Keratinocyte (primary cell): ENCODE measurements around the gene OR4Q2. TPM values are rescaled to one million over a fixed set of nuclear protein-coding genes. Genes with fewer than 3 reads are reported as not detected.

Experiments
- DNase-seq: peaks from one replicate; pipeline ENCODE4 v3.0.0-alpha.2; 2011; ENCODE audit warnings: low read depth, missing footprints, low spot score
- FAIRE-seq: peaks from 2 replicates; lab custom pipeline; 2011; peaks lifted over from hg19 to GRCh38; lab: Jason Lieb, UNC
- H2AFZ ChIP-seq: 2 replicates; pipeline ENCODE4 v1.6.0; 2012; ENCODE audit warnings: low read length, control low read depth, inconsistent platforms; ENCODE audit not compliant: control insufficient read depth
- H3K27ac ChIP-seq: 2 replicates; pipeline ENCODE4 v1.5.1; 2011; ENCODE audit warnings: low read length; ENCODE audit not compliant: control insufficient read depth, insufficient read depth
- H3K27me3 ChIP-seq: 3 replicates; pipeline ENCODE4 v1.6.0; 2011; ENCODE audit warnings: low read length; ENCODE audit not compliant: control insufficient read depth, insufficient read depth; ENCODE audit errors: extremely low read depth
- H3K36me3 ChIP-seq, 2 experiments: 2 replicates in 1 of 2; 3 replicates in 1 of 2; pipeline ENCODE4 v1.5.1; 2011; ENCODE audit warnings: low read length in 2 of 2, mild to moderate bottlenecking in 1 of 2; ENCODE audit not compliant: control insufficient read depth in 2 of 2, insufficient read depth in 2 of 2; ENCODE audit errors: extremely low read depth in 1 of 2
- H3K4me1 ChIP-seq: 3 replicates; pipeline ENCODE4 v1.5.1; 2011; ENCODE audit warnings: low read length; ENCODE audit not compliant: control insufficient read depth, insufficient read depth; ENCODE audit errors: extremely low read depth
- H3K4me2 ChIP-seq: 3 replicates; pipeline ENCODE4 v1.6.0; 2011; ENCODE audit warnings: low read depth, low read length; ENCODE audit not compliant: control insufficient read depth, insufficient read depth; ENCODE audit errors: extremely low read depth
- H3K4me3 ChIP-seq, 3 experiments: fragments of 200-600 bp in 1 of 3; sonication (generic) in 1 of 3; 2 replicates in 2 of 3; 3 replicates in 1 of 3; pipeline ENCODE4 v1.5.1; 2011 to 2016; ENCODE audit warnings: low read length in 3 of 3, mild to moderate bottlenecking in 3 of 3, control low read depth in 2 of 3, inconsistent platforms in 1 of 3, low read depth in 1 of 3, mixed read lengths in 1 of 3, mixed run types in 1 of 3, moderate library complexity in 1 of 3; ENCODE audit not compliant: control insufficient read depth in 2 of 3, insufficient read depth in 2 of 3; ENCODE audit errors: extremely low read depth in 1 of 3
- H3K79me2 ChIP-seq: 2 replicates; pipeline ENCODE4 v1.6.0; 2012; ENCODE audit warnings: low read length; ENCODE audit not compliant: control insufficient read depth, insufficient read depth
- H3K9ac ChIP-seq: 3 replicates; pipeline ENCODE4 v1.6.0; 2011; ENCODE audit warnings: low read length; ENCODE audit not compliant: control insufficient read depth, insufficient read depth; ENCODE audit errors: extremely low read depth
- H3K9me1 ChIP-seq: 3 replicates; pipeline ENCODE4 v1.6.0; 2011; ENCODE audit warnings: low read length; ENCODE audit not compliant: control insufficient read depth, insufficient read depth; ENCODE audit errors: extremely low read depth
- H3K9me3 ChIP-seq: 2 replicates; pipeline ENCODE4 v1.5.1; 2012; ENCODE audit warnings: low read depth, low read length; ENCODE audit not compliant: control insufficient read depth
- H4K20me1 ChIP-seq: 3 replicates; pipeline ENCODE4 v1.6.0; 2011; ENCODE audit warnings: low read length; ENCODE audit not compliant: control insufficient read depth, insufficient read depth; ENCODE audit errors: extremely low read depth
- EZH2 ChIP-seq: IDR thresholded peaks from one replicate; pipeline ENCODE4 v1.6.1; 2012; ENCODE audit warnings: inconsistent platforms, mild to moderate bottlenecking, low read length, moderate library complexity
- dilution Hi-C: fragments of 300-500 bp; cut with MboI; formaldehyde crosslinking; loops from one replicate; pipeline ENCODE4 v1.7.0; 2020; ENCODE audit warnings: low sequenced_read_pairs; ENCODE audit not compliant: extremely low pct_ligation_motif_present
- polyA plus RNA-seq, 5 experiments: library from polyadenylated mRNA; depleted of rRNA in 3 of 5; stranded (reverse) in 3 of 5; stranded (forward) in 1 of 5; unstranded in 1 of 5; fragments of >200 nt; gene quantifications; 1 replicate in 1 of 5; 2 replicates in 3 of 5; 3 replicates in 1 of 5; pipeline versions ENCODE4 v1.2.1 to v1.2.3, GENCODE V29; 2011 to 2012; ENCODE audit warnings: missing spikeins in 2 of 5, low read depth in 1 of 5, low replicate concordance in 1 of 5
- TF ChIP-seq, protein P1 (sequence below), 3 experiments: IDR thresholded peaks in 1 of 3; conservative IDR thresholded peaks in 1 of 3; optimal IDR thresholded peaks in 1 of 3; 2 replicates in 2 of 3; 3 replicates in 1 of 3; pipeline versions ENCODE3 to v1.5.1; 2011; ENCODE audit warnings: low read length in 3 of 3, mild to moderate bottlenecking in 3 of 3, moderate library complexity in 2 of 3, control low read depth in 1 of 3, inconsistent platforms in 1 of 3; ENCODE audit not compliant: insufficient read depth in 2 of 3; ENCODE audit errors: extremely low read depth in 1 of 3

OR4Q2 gene
- polyA plus RNA-seq, 1 donor (not counting 4 experiments of a cell fraction or from before 2014, with no cell fraction given): not detected

DNA sequence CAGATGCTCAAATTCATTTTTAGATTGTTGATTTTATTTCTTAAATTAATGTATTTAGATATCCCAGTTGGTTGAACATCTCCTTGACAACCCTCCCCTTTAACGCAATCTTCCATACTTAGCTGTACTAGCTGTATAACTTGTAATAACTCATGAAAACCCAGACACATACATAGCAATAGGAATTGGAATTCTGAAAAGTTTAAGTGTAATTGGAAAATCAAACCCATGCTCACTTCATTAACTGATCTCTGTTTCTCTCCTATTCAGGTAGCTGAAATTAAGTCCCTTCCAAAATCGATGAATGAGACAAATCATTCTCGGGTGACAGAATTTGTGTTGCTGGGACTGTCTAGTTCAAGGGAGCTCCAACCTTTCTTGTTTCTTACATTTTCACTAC, 26.7 kb upstream of the OR4Q2 start, which contains the start of gene OR4K15:
OR4K15 (plus strand) TSS at position 301 of the 400 bp plus-strand sequence; CDS start at position 301, 0 bp downstream.
- Histone ChIP-seq H3K4me3 (no peak within 1 kb of the TSS), H3K4me1 (no peaks in the 10 kb centered on the region), H4K20me1 (no peaks in the 10 kb centered on the region), H3K4me2 (no peak within 1 kb of the TSS), H3K27me3 (no peaks in the 10 kb centered on the region), H3K9me3 (no peaks in the 10 kb centered on the region), H3K36me3 (no peaks in the 10 kb centered on the region), H3K9ac (no peak within 1 kb of the TSS), H3K79me2 (no peaks in the 10 kb centered on the region), H3K9me1 (no peaks in the 10 kb centered on the region), H2AFZ (no peak within 1 kb of the TSS), H3K27ac (no peak within 1 kb of the TSS)
- dilution Hi-C loops: no loop called here
- TF ChIP-seq, protein P1, sequence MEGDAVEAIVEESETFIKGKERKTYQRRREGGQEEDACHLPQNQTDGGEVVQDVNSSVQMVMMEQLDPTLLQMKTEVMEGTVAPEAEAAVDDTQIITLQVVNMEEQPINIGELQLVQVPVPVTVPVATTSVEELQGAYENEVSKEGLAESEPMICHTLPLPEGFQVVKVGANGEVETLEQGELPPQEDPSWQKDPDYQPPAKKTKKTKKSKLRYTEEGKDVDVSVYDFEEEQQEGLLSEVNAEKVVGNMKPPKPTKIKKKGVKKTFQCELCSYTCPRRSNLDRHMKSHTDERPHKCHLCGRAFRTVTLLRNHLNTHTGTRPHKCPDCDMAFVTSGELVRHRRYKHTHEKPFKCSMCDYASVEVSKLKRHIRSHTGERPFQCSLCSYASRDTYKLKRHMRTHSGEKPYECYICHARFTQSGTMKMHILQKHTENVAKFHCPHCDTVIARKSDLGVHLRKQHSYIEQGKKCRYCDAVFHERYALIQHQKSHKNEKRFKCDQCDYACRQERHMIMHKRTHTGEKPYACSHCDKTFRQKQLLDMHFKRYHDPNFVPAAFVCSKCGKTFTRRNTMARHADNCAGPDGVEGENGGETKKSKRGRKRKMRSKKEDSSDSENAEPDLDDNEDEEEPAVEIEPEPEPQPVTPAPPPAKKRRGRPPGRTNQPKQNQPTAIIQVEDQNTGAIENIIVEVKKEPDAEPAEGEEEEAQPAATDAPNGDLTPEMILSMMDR (optimal IDR thresholded peaks at IDR 0.05 in 1 of 3, IDR thresholded peaks at IDR 0.05 in 1 of 3, conservative IDR thresholded peaks at IDR 0.05 in 1 of 3; ENCODE audit: extremely low read depth in 1 of 3, insufficient read depth in 2 of 3, low read length in 3 of 3): no peak
- TF ChIP-seq EZH2: no peak
- DNase-seq (no peak), FAIRE-seq (no peak)

DNA sequence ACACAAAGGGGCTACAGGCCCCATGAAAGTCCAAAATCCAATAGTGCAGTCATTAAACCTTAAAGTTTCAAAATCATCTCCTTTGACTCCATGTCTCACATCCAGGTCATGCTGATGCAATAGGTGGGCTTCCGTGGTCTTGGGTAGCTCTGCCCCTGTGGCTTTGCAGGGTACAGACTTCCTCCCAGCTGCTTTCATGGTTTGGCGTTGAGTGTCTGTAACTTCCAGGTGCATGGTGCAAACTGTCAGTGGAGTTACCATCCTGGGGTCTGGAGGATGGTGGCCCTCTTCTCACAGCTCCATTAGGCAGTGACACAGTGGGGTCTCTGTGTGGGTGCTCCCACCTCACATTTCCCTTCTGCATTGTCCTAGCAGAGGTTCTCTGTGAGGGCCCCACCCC, 8.5 kb upstream of the OR4Q2 start:
- Histone ChIP-seq H3K4me1 (no peaks in the 10 kb centered on the region), H3K27me3 (no peaks in the 10 kb centered on the region), H3K9ac (no peak overlapping the region), H4K20me1 (no peaks in the 10 kb centered on the region), H3K36me3 (no peaks in the 10 kb centered on the region), H3K4me3 (no peak overlapping the region), H2AFZ (no peak overlapping the region), H3K4me2 (no peak overlapping the region), H3K9me1 (no peaks in the 10 kb centered on the region), H3K79me2 (no peaks in the 10 kb centered on the region), H3K27ac (no peak overlapping the region), H3K9me3 (no peaks in the 10 kb centered on the region)
- dilution Hi-C loops: no loop called here
- DNase-seq (no peak), FAIRE-seq (no peak)
- TF ChIP-seq, protein P1 (optimal IDR thresholded peaks at IDR 0.05 in 1 of 3, IDR thresholded peaks at IDR 0.05 in 1 of 3, conservative IDR thresholded peaks at IDR 0.05 in 1 of 3; ENCODE audit: extremely low read depth in 1 of 3, insufficient read depth in 2 of 3, low read length in 3 of 3): no peak
- no peak for TF ChIP-seq EZH2
